MM.1S (cell line): ENCODE data around the gene CDPF1.

Experiments used
- EZH2 ChIP-seq: fragments of 300-600 bp; sonication (generic); optimal IDR thresholded peaks from 2 replicates; pipeline ENCODE3; 2017; ENCODE audit warnings: low read depth, mild to moderate bottlenecking, antibody characterized with exemption, low read length, mixed read lengths
- EZH2phosphoT487 ChIP-seq: fragments of 300-600 bp; sonication (generic); IDR thresholded peaks from 2 replicates; pipeline ENCODE4 v1.6.1; 2018; ENCODE audit warnings: antibody characterized with exemption, low read length
- TF ChIP-seq, protein P1 (sequence below): fragments of 300-600 bp; sonication (generic); IDR thresholded peaks from 2 replicates; pipeline ENCODE4 v1.5.1; 2016; ENCODE audit warnings: antibody characterized with exemption, low read length, mixed read lengths

GRCh38 chr22:46239261-46240048 is 10.6 kb downstream of the CDPF1 start:
- TF ChIP-seq EZH2 (no peak), EZH2phosphoT487 (no peak)
- TF ChIP-seq, protein P1, sequence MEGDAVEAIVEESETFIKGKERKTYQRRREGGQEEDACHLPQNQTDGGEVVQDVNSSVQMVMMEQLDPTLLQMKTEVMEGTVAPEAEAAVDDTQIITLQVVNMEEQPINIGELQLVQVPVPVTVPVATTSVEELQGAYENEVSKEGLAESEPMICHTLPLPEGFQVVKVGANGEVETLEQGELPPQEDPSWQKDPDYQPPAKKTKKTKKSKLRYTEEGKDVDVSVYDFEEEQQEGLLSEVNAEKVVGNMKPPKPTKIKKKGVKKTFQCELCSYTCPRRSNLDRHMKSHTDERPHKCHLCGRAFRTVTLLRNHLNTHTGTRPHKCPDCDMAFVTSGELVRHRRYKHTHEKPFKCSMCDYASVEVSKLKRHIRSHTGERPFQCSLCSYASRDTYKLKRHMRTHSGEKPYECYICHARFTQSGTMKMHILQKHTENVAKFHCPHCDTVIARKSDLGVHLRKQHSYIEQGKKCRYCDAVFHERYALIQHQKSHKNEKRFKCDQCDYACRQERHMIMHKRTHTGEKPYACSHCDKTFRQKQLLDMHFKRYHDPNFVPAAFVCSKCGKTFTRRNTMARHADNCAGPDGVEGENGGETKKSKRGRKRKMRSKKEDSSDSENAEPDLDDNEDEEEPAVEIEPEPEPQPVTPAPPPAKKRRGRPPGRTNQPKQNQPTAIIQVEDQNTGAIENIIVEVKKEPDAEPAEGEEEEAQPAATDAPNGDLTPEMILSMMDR = no peak
